Tibial nerve (tissue), 4 donors: ENCODE measurements around the gene TNFRSF6B. TPM values are rescaled to one million over a fixed set of nuclear protein-coding genes. Genes with fewer than 3 reads are reported as not detected.

Source experiments
- DNase-seq, 2 donors: peaks; one replicate each; pipeline ENCODE4 v3.0.0-alpha.2; 2019; ENCODE audit warnings: low spot score in 2 of 2
- H3K27ac ChIP-seq, 4 donors: fragments of 200-600 bp; sonication (generic) in 3 of 4; one replicate each; pipeline ENCODE4 v1.5.1; 2017 to 2019; ENCODE audit warnings: mild to moderate bottlenecking in 1 of 4
- H3K27me3 ChIP-seq, 2 donors: fragments of 200-600 bp; sonication (generic) in 1 of 2; one replicate each; pipeline versions ENCODE4 v1.5.1 to v1.6.0; 2017 to 2019
- H3K36me3 ChIP-seq, 3 donors: fragments of 200-600 bp; sonication (generic); one replicate each; pipeline ENCODE4 v1.5.1; 2018 to 2019
- H3K4me1 ChIP-seq, 4 donors: fragments of 200-600 bp; sonication (generic) in 3 of 4; one replicate each; pipeline ENCODE4 v1.5.1; 2017 to 2019
- H3K4me3 ChIP-seq, 4 donors: fragments of 200-600 bp; sonication (generic) in 3 of 4; one replicate each; pipeline ENCODE4 v1.5.1; 2017 to 2019; ENCODE audit warnings: mild to moderate bottlenecking in 1 of 4, moderate library complexity in 1 of 4
- H3K9me3 ChIP-seq, 4 donors: fragments of 200-600 bp; sonication (generic) in 3 of 4; one replicate each; pipeline ENCODE4 v1.5.1; 2017 to 2019
- EP300 ChIP-seq, 2 donors: sonication (generic); formaldehyde crosslinking; IDR thresholded peaks; one replicate each; pipeline ENCODE4 v1.6.1; 2017; ENCODE audit warnings: antibody characterized with exemption in 2 of 2, mild to moderate bottlenecking in 1 of 2
- POLR2A ChIP-seq, 2 donors: fragments of 450-650 bp; IDR thresholded peaks; one replicate each; pipeline ENCODE4 v1.6.1; 2017; ENCODE audit warnings: antibody characterized with exemption in 2 of 2, mild to moderate bottlenecking in 2 of 2, moderate library complexity in 2 of 2
- WGBS, 2 donors: methylation state at CpG; one replicate each; pipeline ENCODE4 v1.1.5; 2018; 5-methylcytosine and 5-hydroxymethylcytosine counted together
- total RNA-seq, 4 donors: library from RNA; depleted of rRNA; stranded (reverse); fragments of >200 nt; gene quantifications; one replicate each; pipeline ENCODE4 v1.1.0, GENCODE V29; 2016
- TF ChIP-seq, protein P1 (sequence below), 5 experiments: fragments of 200-600 bp in 3 of 5; fragments of 450-650 bp in 2 of 5; sonication (generic) in 3 of 5; IDR thresholded peaks; one replicate each; pipeline ENCODE4 v1.5.1; 2016 to 2019; ENCODE audit warnings: antibody characterized with exemption in 5 of 5, mild to moderate bottlenecking in 3 of 5, moderate library complexity in 2 of 5

The TNFRSF6B gene
- total RNA-seq, 4 donors from 2014 or later: 8.0 to 61.2 (median 35.9) TPM

DNA sequence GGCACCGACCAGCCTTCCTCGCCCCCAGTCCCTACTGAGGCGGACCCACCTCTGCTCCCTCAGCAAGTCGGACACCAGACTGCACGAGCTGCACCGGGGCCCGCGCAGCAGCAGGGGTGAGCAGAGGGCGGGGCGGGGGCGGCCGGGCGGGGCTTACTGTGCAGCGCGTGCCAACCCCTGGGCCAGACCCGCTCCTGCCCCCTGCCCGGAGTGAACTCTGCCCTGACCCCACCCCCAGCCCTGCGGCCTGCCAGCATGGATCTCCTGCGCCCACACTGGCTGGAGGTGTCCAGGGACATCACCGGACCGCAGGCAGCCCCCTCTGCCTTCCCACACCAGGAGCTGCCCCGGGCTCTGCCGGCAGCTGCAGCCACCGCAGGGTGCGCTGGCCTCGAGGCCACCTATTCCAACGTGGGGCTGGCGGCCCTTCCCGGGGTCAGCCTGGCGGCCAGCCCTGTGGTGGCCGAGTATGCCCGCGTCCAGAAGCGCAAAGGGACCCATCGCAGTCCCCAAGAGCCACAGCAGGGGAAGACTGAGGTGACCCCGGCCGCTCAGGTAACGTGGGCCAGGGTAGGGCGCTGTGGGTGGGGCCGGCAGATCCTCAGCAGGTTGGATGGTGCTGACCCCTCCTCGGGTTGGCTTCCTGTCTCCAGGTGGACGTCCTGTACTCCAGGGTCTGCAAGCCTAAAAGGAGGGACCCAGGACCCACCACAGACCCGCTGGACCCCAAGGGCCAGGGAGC, 41.7 kb downstream of the TNFRSF6B start:
- H3K27ac ChIP-seq: peak overlapping the region in 3 of 4 donors; percentile 81 to 98 (median 88)
- H3K27me3 ChIP-seq: no peaks in the 10 kb centered on the region
- 7 to 59% methylated on average over 6 to 15 of the region's 43 CpGs for WGBS, 2 donors
- peaks cover 0 to 58% (median 4%) of the 10 kb centered on the region in 3 donors for H3K36me3 ChIP-seq
- H3K4me3 ChIP-seq: peak overlapping the region in 3 of 4 donors; percentile 7 to 51 (median 39)
- no peaks in the 10 kb centered on the region for H3K9me3 ChIP-seq
- TF ChIP-seq EP300 (IDR thresholded peaks at IDR 0.05) (no peak), POLR2A (IDR thresholded peaks at IDR 0.05) (no peak)
- TF ChIP-seq, protein P1, sequence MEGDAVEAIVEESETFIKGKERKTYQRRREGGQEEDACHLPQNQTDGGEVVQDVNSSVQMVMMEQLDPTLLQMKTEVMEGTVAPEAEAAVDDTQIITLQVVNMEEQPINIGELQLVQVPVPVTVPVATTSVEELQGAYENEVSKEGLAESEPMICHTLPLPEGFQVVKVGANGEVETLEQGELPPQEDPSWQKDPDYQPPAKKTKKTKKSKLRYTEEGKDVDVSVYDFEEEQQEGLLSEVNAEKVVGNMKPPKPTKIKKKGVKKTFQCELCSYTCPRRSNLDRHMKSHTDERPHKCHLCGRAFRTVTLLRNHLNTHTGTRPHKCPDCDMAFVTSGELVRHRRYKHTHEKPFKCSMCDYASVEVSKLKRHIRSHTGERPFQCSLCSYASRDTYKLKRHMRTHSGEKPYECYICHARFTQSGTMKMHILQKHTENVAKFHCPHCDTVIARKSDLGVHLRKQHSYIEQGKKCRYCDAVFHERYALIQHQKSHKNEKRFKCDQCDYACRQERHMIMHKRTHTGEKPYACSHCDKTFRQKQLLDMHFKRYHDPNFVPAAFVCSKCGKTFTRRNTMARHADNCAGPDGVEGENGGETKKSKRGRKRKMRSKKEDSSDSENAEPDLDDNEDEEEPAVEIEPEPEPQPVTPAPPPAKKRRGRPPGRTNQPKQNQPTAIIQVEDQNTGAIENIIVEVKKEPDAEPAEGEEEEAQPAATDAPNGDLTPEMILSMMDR (IDR thresholded peaks at IDR 0.05): no peak
- peaks cover 0 to 60% (median 33%) of the 10 kb centered on the region in 4 donors for H3K4me1 ChIP-seq
- DNase-seq: no peak

DNA sequence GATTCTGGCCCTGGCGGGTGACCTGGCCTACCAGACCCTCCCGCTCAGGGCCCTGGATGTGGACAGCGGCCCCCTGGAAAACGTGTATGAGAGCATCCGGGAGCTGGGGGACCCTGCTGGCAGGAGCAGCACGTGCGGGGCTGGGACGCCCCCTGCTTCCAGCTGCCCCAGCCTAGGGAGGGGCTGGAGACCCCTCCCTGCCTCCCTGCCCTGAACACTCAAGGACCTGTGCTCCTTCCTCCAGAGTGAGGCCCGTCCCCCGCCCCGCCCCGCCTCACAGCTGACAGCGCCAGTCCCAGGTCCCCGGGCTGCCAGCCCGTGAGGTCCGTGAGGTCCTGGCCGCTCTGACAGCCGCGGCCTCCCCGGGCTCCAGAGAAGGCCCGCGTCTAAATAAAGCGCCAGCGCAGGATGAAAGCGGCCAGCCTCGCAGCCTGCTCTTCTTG, 42.3 kb downstream of the TNFRSF6B start:
- TF ChIP-seq, protein P1 (IDR thresholded peaks at IDR 0.05): no peak
- TF ChIP-seq POLR2A (IDR thresholded peaks at IDR 0.05) (no peak), EP300 (IDR thresholded peaks at IDR 0.05) (no peak)
- Histone ChIP-seq H3K27ac (peak overlapping the region; percentile 53 to 98 (median 84)), H3K27me3 (no peaks in the 10 kb centered on the region), H3K36me3 (peaks cover 0 to 58% (median 4%) of the 10 kb centered on the region in 3 donors), H3K4me1 (peaks cover 0 to 60% (median 33%) of the 10 kb centered on the region in 4 donors), H3K9me3 (no peaks in the 10 kb centered on the region), H3K4me3 (peak overlapping the region; percentile 30 to 58 (median 50))
- DNase-seq: peak; percentile 31 to 49
- WGBS, 2 donors: 27 to 29% methylated on average over 3 to 15 of the region's 26 CpGs

DNA sequence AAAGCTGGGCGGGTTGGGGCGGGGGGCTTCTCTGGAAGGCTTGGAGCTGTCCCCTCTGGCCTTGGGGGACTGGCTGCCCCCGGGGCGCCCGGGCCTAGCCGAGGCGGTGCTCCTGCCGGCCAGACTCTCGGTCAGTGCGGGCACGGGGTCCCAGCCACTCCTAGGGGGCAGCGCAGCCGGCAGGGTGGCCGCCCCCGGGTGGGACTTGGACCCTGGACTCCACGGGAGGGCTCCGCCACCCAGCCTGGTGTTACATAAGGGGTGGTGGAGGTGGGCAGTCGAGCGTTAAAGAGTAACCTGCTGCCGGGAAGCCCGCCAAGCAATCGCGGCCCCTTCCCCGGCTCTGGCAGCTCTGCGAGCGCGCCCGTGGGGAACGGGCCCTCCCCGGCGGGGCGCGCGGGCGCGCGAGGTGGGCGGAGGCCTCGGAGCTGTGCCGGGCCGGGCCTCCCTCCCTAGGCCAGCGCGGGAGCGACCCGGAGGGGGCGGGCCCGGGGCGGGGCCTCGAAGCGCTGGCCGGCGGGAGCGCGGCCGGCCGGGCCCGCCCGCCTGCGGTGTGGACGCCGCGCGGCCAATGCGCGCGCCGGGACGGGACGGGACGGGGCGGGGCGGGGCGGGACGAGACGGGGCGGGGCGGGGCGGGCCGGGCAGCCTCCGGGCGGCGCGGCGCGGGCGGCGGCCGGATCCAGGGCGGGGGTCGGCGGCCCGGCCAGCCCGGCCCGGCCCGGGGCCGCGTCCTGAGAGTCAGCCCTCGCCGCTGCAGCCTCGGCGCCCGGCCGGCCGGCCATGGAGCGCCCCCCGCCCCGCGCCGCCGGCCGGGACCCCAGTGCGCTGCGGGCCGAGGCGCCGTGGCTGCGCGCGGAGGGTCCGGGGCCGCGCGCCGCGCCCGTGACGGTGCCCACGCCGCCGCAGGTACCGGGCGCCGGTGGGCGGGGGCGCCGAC, 42.9 kb downstream of the TNFRSF6B start, which contains the start of gene SLC2A4RG:
Gene SLC2A4RG (plus strand): TSS at position 647 of the 940 bp plus-strand sequence. CDS start 137 bp downstream, at position 784.
- H3K4me1 ChIP-seq: peaks cover 0 to 61% (median 33%) of the 10 kb centered on the region in 4 donors
- H3K9me3 ChIP-seq: no peaks in the 10 kb centered on the region
- peak within 1 kb of the TSS; percentile 60 to 92 (median 70) for H3K4me3 ChIP-seq
- TF ChIP-seq POLR2A (IDR thresholded peaks at IDR 0.05) (no peak), EP300 (IDR thresholded peaks at IDR 0.05) (no peak)
- TF ChIP-seq, protein P1 (IDR thresholded peaks at IDR 0.05): no peak
- H3K27me3 ChIP-seq: no peaks in the 10 kb centered on the region
- H3K27ac ChIP-seq: peak within 1 kb of the TSS; percentile 94 to 99 (median 96)
- H3K36me3 ChIP-seq: peaks cover 0 to 52% (median 4%) of the 10 kb centered on the region in 3 donors
- WGBS, 2 donors: 2% methylated on average over 10 to 62 of the region's 136 CpGs
- peak; percentile 38 to 69 for DNase-seq

DNA sequence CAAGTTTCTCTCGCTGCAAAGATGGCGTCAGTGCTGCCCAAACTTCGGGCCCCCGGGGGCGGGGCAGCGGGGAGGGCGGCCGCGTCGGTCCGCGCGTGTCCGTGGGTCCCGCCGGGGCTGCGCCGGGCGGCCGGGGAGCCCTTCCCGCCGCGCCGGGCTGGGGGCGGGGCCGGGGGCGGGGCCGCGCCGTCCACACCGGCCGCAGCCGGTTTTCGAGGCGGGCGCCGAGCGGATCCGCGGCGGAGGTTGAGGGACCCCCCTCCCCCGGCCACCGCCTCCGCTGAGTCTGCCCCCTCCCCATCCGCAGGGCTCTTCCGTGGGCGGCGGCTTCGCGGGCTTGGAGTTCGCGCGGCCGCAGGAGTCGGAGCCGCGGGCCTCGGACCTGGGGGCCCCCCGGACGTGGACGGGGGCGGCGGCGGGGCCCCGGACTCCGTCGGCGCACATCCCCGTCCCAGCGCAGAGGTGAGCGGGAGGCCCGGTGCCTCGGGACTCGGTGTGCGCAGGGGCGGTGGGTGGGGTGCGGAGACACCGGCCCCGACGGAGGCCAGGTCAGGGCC, 43.7 kb downstream of the TNFRSF6B start:
- DNase-seq: no peak
- Histone ChIP-seq H3K9me3 (no peaks in the 10 kb centered on the region), H3K27ac (peak overlapping the region; percentile 94 to 99 (median 96)), H3K4me3 (peak overlapping the region; percentile 60 to 92 (median 70)), H3K36me3 (peaks cover 0 to 48% (median 4%) of the 10 kb centered on the region in 3 donors), H3K27me3 (no peaks in the 10 kb centered on the region), H3K4me1 (peaks cover 0 to 68% (median 33%) of the 10 kb centered on the region in 4 donors)
- WGBS, 2 donors: 0% methylated on average over 1 to 4 of the region's 80 CpGs
- TF ChIP-seq, protein P1 (IDR thresholded peaks at IDR 0.05): no peak
- TF ChIP-seq POLR2A (IDR thresholded peaks at IDR 0.05): no peak
